GM19035 (cell line): ENCODE measurements around the gene TMEM214.

Experiments used
- ATAC-seq: cut with Tn5 transposase; IDR thresholded peaks from one replicate; pipeline ENCODE4 v1.9.1; 2021; ENCODE audit not compliant: unreplicated experiment

The TMEM214 gene

GRCh38 chr2:27039426-27039825 lies 6.7 kb downstream of the TMEM214 start:
- no peak for ATAC-seq

- ATAC-seq, result no peak
These were observed 7.1 kb downstream of the TMEM214 start for GRCh38 chr2:27039871-27040270.

GRCh38 chr2:27040282-27040681 lies 7.5 kb downstream of the TMEM214 start:
- ATAC-seq, result no peak

- no peak for ATAC-seq
These were observed 9.0 kb downstream of the TMEM214 start for GRCh38 chr2:27041752-27042151.

- peak; percentile 74 for ATAC-seq
These were observed 9.4 kb downstream of the TMEM214 start for GRCh38 chr2:27042159-27042661.

GRCh38 chr2:27042985-27043634 lies 10.3 kb downstream of the TMEM214 start:
- ATAC-seq, result no peak

- peak; percentile 9 for ATAC-seq
These were observed 16.9 kb downstream of the TMEM214 start for GRCh38 chr2:27049422-27050280.

GRCh38 chr2:27050281-27050995 lies 17.7 kb downstream of the TMEM214 start:
- ATAC-seq, result peak; percentile 56

GRCh38 chr2:27050996-27051901 lies 18.5 kb downstream of the TMEM214 start, which contains the start of gene AGBL5:
Gene AGBL5 (plus strand): TSS chr2:27051668. CDS start chr2:27052959, 1,291 bp downstream.
- peak; percentile 71 for ATAC-seq

GRCh38 chr2:27051902-27052645 lies 19.3 kb downstream of the TMEM214 start:
- no peak for ATAC-seq

GRCh38 chr2:27053321-27053720 lies 20.6 kb downstream of the TMEM214 start:
- no peak for ATAC-seq

- no peak for ATAC-seq
These were observed 21.0 kb downstream of the TMEM214 start for GRCh38 chr2:27053776-27054175.

- no peak for ATAC-seq
These were observed 22.0 kb downstream of the TMEM214 start for GRCh38 chr2:27054721-27055120.

- ATAC-seq, result no peak
These were observed 24.4 kb downstream of the TMEM214 start for GRCh38 chr2:27057184-27057583.

- no peak for ATAC-seq
These were observed 25.4 kb downstream of the TMEM214 start for GRCh38 chr2:27058210-27058609.

GRCh38 chr2:27059141-27059820 lies 26.5 kb downstream of the TMEM214 start:
- ATAC-seq, result no peak

- ATAC-seq, result no peak
These were observed 27.6 kb downstream of the TMEM214 start for GRCh38 chr2:27060323-27060722.

- no peak for ATAC-seq
These were observed 32.4 kb downstream of the TMEM214 start for GRCh38 chr2:27065128-27065527.

- no peak for ATAC-seq
These were observed 34.6 kb downstream of the TMEM214 start for GRCh38 chr2:27067385-27067784.
